Measurements from ENCODE around the gene DGLUCY.
"Not testable (repeated sequence)": the region's sequence is repeated elsewhere in the genome, so short reads cannot be mapped to it uniquely, and the experiment has no call there.

The DGLUCY gene

GRCh38 chr14:91093743-91094472 lies 20.0 kb upstream of the DGLUCY start:
- H3K27ac Mint-ChIP-seq, ATAC-seq, H3K27me3 Mint-ChIP-seq, H3K4me3 Mint-ChIP-seq, DNase-seq, H3K9me3 Mint-ChIP-seq: not testable (repeated sequence)
- H3K4me1 Mint-ChIP-seq = peaks cover 17% of the 10 kb centered on the region

GRCh38 chr14:91094772-91095171 lies 19.1 kb upstream of the DGLUCY start:
- no peak for DNase-seq
- H3K27me3 Mint-ChIP-seq = peaks cover 7% of the 10 kb centered on the region
- ATAC-seq = no peak
- H3K27ac Mint-ChIP-seq = no peak overlapping the region
- H3K4me1 Mint-ChIP-seq = peaks cover 17% of the 10 kb centered on the region
- H3K4me3 Mint-ChIP-seq = no peak overlapping the region
- H3K9me3 Mint-ChIP-seq = no peaks in the 10 kb centered on the region

GRCh38 chr14:91095178-91095577 lies 18.7 kb upstream of the DGLUCY start:
- Mint-ChIP-seq H3K27me3 (peaks cover 6% of the 10 kb centered on the region), H3K4me1 (peaks cover 13% of the 10 kb centered on the region), H3K4me3 (no peak overlapping the region), H3K9me3 (no peaks in the 10 kb centered on the region), H3K27ac (no peak overlapping the region)
- no peak for ATAC-seq
- no peak for DNase-seq

GRCh38 chr14:91097657-91098056 lies 16.2 kb upstream of the DGLUCY start:
- H3K4me3 Mint-ChIP-seq, DNase-seq, ATAC-seq, H3K27me3 Mint-ChIP-seq, H3K4me1 Mint-ChIP-seq, H3K27ac Mint-ChIP-seq, H3K9me3 Mint-ChIP-seq: not testable (repeated sequence)

GRCh38 chr14:91098591-91098990 lies 15.3 kb upstream of the DGLUCY start:
- H3K9me3 Mint-ChIP-seq = no peaks in the 10 kb centered on the region
- ATAC-seq = no peak
- DNase-seq = no peak
- no peaks in the 10 kb centered on the region for H3K4me1 Mint-ChIP-seq
- H3K27me3 Mint-ChIP-seq = no peaks in the 10 kb centered on the region
- H3K4me3 Mint-ChIP-seq = no peak overlapping the region
- H3K27ac Mint-ChIP-seq = no peak overlapping the region

GRCh38 chr14:91100102-91100501 lies 13.8 kb upstream of the DGLUCY start:
- ATAC-seq (no peak), DNase-seq (no peak)
- Mint-ChIP-seq H3K4me3 (no peak overlapping the region), H3K9me3 (no peaks in the 10 kb centered on the region), H3K27ac (peak overlapping the region in 1 of 2 donors; percentile 15), H3K4me1 (no peaks in the 10 kb centered on the region), H3K27me3 (no peaks in the 10 kb centered on the region)

- no peak for ATAC-seq
- Mint-ChIP-seq H3K27ac (no peak overlapping the region), H3K9me3 (no peaks in the 10 kb centered on the region), H3K27me3 (no peaks in the 10 kb centered on the region), H3K4me3 (no peak overlapping the region), H3K4me1 (peaks cover 8% of the 10 kb centered on the region)
- DNase-seq = no peak
Measured at GRCh38 chr14:91103116-91103515, 10.8 kb upstream of the DGLUCY start.

- no peaks in the 10 kb centered on the region for H3K9me3 Mint-ChIP-seq
- peak; percentile 51 for ATAC-seq
- H3K27ac Mint-ChIP-seq = peak overlapping the region; percentile 96 to 98
- peak overlapping the region; percentile 69 to 75 for H3K4me3 Mint-ChIP-seq
- peak; percentile 46 to 56 for DNase-seq
- peaks cover 59% of the 10 kb centered on the region for H3K4me1 Mint-ChIP-seq
- no peaks in the 10 kb centered on the region for H3K27me3 Mint-ChIP-seq
Measured at GRCh38 chr14:91108941-91109611, 4.8 kb upstream of the DGLUCY start.

GRCh38 chr14:91111443-91111842 lies 2.4 kb upstream of the DGLUCY start:
- Mint-ChIP-seq H3K4me3 (no peak overlapping the region), H3K27me3 (no peaks in the 10 kb centered on the region), H3K9me3 (no peaks in the 10 kb centered on the region), H3K27ac (no peak overlapping the region), H3K4me1 (peaks cover 70% of the 10 kb centered on the region)
- ATAC-seq = no peak
- no peak for DNase-seq

GRCh38 chr14:91112194-91112593 lies 1.7 kb upstream of the DGLUCY start:
- no peaks in the 10 kb centered on the region for H3K27me3 Mint-ChIP-seq
- H3K9me3 Mint-ChIP-seq = no peaks in the 10 kb centered on the region
- H3K4me3 Mint-ChIP-seq = peak overlapping the region; percentile 41 to 65
- DNase-seq = no peak
- peak overlapping the region in 1 of 2 donors; percentile 62 for H3K27ac Mint-ChIP-seq
- ATAC-seq = no peak
- peaks cover 77% of the 10 kb centered on the region for H3K4me1 Mint-ChIP-seq

GRCh38 chr14:91114079-91115065 lies 499 bp downstream of the DGLUCY start:
- DNase-seq (peak; percentile 75 to 80), ATAC-seq (peak; percentile 87)
- Mint-ChIP-seq H3K27me3 (no peaks in the 10 kb centered on the region), H3K4me1 (peaks cover 77% of the 10 kb centered on the region), H3K27ac (peak overlapping the region; percentile 94 to 95), H3K4me3 (peak overlapping the region; percentile 87 to 98), H3K9me3 (no peaks in the 10 kb centered on the region)

- H3K9me3 Mint-ChIP-seq = no peaks in the 10 kb centered on the region
- peak overlapping the region; percentile 94 to 95 for H3K27ac Mint-ChIP-seq
- peaks cover 85% of the 10 kb centered on the region for H3K4me1 Mint-ChIP-seq
- DNase-seq (peak in 1 of 2 donors; percentile 24), ATAC-seq (no peak)
- H3K4me3 Mint-ChIP-seq = peak overlapping the region; percentile 87 to 98
- H3K27me3 Mint-ChIP-seq = no peaks in the 10 kb centered on the region
Measured at GRCh38 chr14:91115986-91116770, 2.3 kb downstream of the DGLUCY start.

GRCh38 chr14:91116913-91117588 lies 3.2 kb downstream of the DGLUCY start:
- Mint-ChIP-seq H3K27me3 (no peaks in the 10 kb centered on the region), H3K27ac (peak overlapping the region; percentile 91 to 92), H3K9me3 (no peaks in the 10 kb centered on the region), H3K4me3 (peak overlapping the region; percentile 87 to 98), H3K4me1 (peaks cover 78% of the 10 kb centered on the region)
- DNase-seq = peak; percentile 36 to 53
- ATAC-seq = no peak

GRCh38 chr14:91117960-91118359 lies 4.1 kb downstream of the DGLUCY start:
- peak overlapping the region; percentile 16 to 52 for H3K4me3 Mint-ChIP-seq
- no peaks in the 10 kb centered on the region for H3K9me3 Mint-ChIP-seq
- H3K4me1 Mint-ChIP-seq = peaks cover 71% of the 10 kb centered on the region
- DNase-seq = no peak
- H3K27me3 Mint-ChIP-seq = no peaks in the 10 kb centered on the region
- H3K27ac Mint-ChIP-seq = no peak overlapping the region
- no peak for ATAC-seq
